A673 (cell line): ENCODE measurements around the gene TEX10. TPM values are rescaled to one million over a fixed set of nuclear protein-coding genes. Genes with fewer than 3 reads are reported as not detected.
"Not testable (repeated sequence)": the region's sequence is repeated elsewhere in the genome, so short reads cannot be mapped to it uniquely, and the experiment has no call there.

ENCODE experiments used
- BruUV-seq: library from RNA; stranded (reverse); fragments of 400-500 nt; replicated peaks from 2 replicates; lab custom pipeline; 2021; lab: Mats Ljungman, UMichigan
- CTCF ChIA-PET: fragments of 300-600 bp; sonication (Branson Sonifier 250); formaldehyde crosslinking; loops from one replicate; lab custom pipeline; 2022; ENCODE audit warnings: antibody characterized with exemption; lab: Charles Lee
- POLR2A ChIA-PET: fragments of 300-600 bp; sonication (Branson Sonifier 250); formaldehyde crosslinking; loops from one replicate; lab custom pipeline; 2022; ENCODE audit warnings: antibody characterized with exemption; ENCODE audit not compliant: low non-redundant PET; lab: Charles Lee
- DNase-seq: peaks from one replicate; pipeline ENCODE4 v3.0.0-alpha.2; 2015; ENCODE audit warnings: low spot score
- H3K27ac ChIP-seq: fragments of 200-600 bp; sonication (generic); 2 replicates; pipeline ENCODE4 v1.5.1; 2016; ENCODE audit warnings: mixed run types, low read depth, mild to moderate bottlenecking, mixed read lengths, antibody characterized with exemption, low read length; ENCODE audit not compliant: poor library complexity, severe bottlenecking
- H3K27me3 ChIP-seq: fragments of 200-600 bp; sonication (generic); replicated peaks from 2 replicates; pipeline ENCODE4 v1.6.1; 2017; ENCODE audit warnings: mixed run types, low read depth, mild to moderate bottlenecking, mixed read lengths, antibody characterized with exemption, low read length; ENCODE audit not compliant: insufficient read depth, poor library complexity
- H3K36me3 ChIP-seq: fragments of 200-600 bp; sonication (generic); 2 replicates; pipeline ENCODE4 v1.6.1; 2016; ENCODE audit warnings: mixed run types, mild to moderate bottlenecking, mixed read lengths, antibody characterized with exemption, low read length; ENCODE audit not compliant: insufficient read depth, poor library complexity, severe bottlenecking
- H3K4me1 ChIP-seq: fragments of 200-600 bp; sonication (generic); 2 replicates; pipeline ENCODE4 v1.6.1; 2017; ENCODE audit warnings: mixed run types, mild to moderate bottlenecking, mixed read lengths, antibody characterized with exemption, low read length; ENCODE audit not compliant: insufficient read depth, poor library complexity, severe bottlenecking
- H3K4me3 ChIP-seq: fragments of 200-600 bp; sonication (generic); 2 replicates; pipeline ENCODE4 v1.5.1; 2016; ENCODE audit warnings: low read depth, mixed run types, mild to moderate bottlenecking, mixed read lengths, low read length; ENCODE audit not compliant: poor library complexity, severe bottlenecking
- H3K9me3 ChIP-seq: fragments of 200-600 bp; sonication (generic); 2 replicates; pipeline ENCODE4 v1.6.1; 2016; ENCODE audit warnings: mixed run types, low read depth, mild to moderate bottlenecking, mixed read lengths, antibody characterized with exemption, low read length; ENCODE audit not compliant: poor library complexity, severe bottlenecking
- EZH2 ChIP-seq: fragments of 200-600 bp; sonication (generic); IDR thresholded peaks from 2 replicates; pipeline ENCODE4 v1.6.1; 2017; ENCODE audit warnings: borderline replicate concordance, low read depth, mild to moderate bottlenecking, mixed read lengths, antibody characterized with exemption, low read length; ENCODE audit not compliant: poor library complexity, severe bottlenecking
- intact Hi-C: fragments of 100-400 bp; cut with micrococcal nuclease; formaldehyde crosslinking; loops from one replicate; pipeline ENCODE4 v1.10.0; 2022; ENCODE audit not compliant: unreplicated experiment
- total RNA-seq: library from RNA; stranded (reverse); gene quantifications from 2 replicates; pipeline ENCODE4 v1.2.3, GENCODE V29; 2021
- TF ChIP-seq, protein P1 (sequence below): fragments of 300-800, 200-600 bp; sonication (generic); conservative IDR thresholded peaks from 2 replicates; pipeline ENCODE4 v1.5.1; 2017; ENCODE audit warnings: low read depth, mild to moderate bottlenecking, antibody characterized with exemption, low read length, moderate library complexity, mixed read lengths

The TEX10 gene
- total RNA-seq, 1 experiment from 2014 or later, result 46.7 TPM

DNA sequence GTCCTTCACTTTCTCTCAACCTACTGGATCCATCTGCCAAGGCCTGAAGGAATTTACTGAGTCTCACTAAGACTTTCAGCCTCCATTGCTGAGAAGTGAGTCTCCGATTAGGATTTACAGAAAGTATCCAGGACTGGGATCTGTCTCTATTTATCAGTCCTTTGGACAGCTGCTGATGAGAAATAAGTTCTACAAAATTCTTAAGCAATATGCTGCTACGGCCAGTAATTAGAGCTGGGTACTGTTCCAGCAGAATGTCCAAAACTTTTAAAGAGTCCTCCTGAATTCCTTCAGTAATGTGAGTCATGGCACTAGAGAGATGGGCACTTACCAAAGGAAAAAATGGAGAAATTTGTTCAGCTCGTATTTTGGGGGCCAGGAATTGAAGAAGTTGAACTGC, 5.9 kb downstream of the TEX10 start:
- intact Hi-C loops, result no loop called here
- no peak for DNase-seq

DNA sequence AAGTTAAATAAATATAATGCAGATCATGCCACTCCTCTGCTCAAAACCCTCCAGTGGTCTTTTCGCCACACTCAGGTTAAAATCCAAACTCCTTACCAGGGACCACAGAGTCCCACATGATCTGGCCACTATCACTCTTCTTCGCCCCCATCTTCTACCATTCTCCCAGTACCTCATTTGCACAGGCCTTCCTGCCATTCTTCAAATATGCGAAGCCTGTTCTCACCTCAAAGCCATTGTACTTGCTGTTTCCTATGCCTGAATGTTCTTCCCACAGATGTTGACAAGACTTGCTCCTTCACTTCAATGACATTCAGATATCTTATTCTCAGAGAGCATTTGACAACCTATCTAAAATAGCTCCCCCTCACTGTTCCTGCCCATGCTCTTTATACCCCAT, 10.9 kb downstream of the TEX10 start:
- no peaks in the 10 kb centered on the region for H3K9me3 ChIP-seq
- H3K27me3 ChIP-seq, result no peaks in the 10 kb centered on the region
- DNase-seq, result no peak
- ChIA-PET POLR2A (no interaction called here), CTCF (no interaction called here)
- no peaks in the 10 kb centered on the region for H3K4me1 ChIP-seq
- H3K4me3 ChIP-seq, result no peak overlapping the region
- H3K27ac ChIP-seq, result no peak overlapping the region
- BruUV-seq, result no TSS peak
- TF ChIP-seq, protein P1, sequence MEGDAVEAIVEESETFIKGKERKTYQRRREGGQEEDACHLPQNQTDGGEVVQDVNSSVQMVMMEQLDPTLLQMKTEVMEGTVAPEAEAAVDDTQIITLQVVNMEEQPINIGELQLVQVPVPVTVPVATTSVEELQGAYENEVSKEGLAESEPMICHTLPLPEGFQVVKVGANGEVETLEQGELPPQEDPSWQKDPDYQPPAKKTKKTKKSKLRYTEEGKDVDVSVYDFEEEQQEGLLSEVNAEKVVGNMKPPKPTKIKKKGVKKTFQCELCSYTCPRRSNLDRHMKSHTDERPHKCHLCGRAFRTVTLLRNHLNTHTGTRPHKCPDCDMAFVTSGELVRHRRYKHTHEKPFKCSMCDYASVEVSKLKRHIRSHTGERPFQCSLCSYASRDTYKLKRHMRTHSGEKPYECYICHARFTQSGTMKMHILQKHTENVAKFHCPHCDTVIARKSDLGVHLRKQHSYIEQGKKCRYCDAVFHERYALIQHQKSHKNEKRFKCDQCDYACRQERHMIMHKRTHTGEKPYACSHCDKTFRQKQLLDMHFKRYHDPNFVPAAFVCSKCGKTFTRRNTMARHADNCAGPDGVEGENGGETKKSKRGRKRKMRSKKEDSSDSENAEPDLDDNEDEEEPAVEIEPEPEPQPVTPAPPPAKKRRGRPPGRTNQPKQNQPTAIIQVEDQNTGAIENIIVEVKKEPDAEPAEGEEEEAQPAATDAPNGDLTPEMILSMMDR, result no peak
- no peak for TF ChIP-seq EZH2
- intact Hi-C loops, result no loop called here
- peaks cover 43% of the 10 kb centered on the region for H3K36me3 ChIP-seq

More for the DNA sequence above, 5.9 kb downstream of the TEX10 start:
- peaks cover 7% of the 10 kb centered on the region for H3K4me1 ChIP-seq
- ChIA-PET CTCF (no interaction called here), POLR2A (no interaction called here)
- H3K27ac ChIP-seq, result no peak overlapping the region
- H3K36me3 ChIP-seq, result peaks cover 27% of the 10 kb centered on the region
- no TSS peak for BruUV-seq
- no peak for TF ChIP-seq EZH2
- TF ChIP-seq, protein P1, result no peak
- no peaks in the 10 kb centered on the region for H3K9me3 ChIP-seq
- no peak overlapping the region for H3K4me3 ChIP-seq
- H3K27me3 ChIP-seq, result no peaks in the 10 kb centered on the region

DNA sequence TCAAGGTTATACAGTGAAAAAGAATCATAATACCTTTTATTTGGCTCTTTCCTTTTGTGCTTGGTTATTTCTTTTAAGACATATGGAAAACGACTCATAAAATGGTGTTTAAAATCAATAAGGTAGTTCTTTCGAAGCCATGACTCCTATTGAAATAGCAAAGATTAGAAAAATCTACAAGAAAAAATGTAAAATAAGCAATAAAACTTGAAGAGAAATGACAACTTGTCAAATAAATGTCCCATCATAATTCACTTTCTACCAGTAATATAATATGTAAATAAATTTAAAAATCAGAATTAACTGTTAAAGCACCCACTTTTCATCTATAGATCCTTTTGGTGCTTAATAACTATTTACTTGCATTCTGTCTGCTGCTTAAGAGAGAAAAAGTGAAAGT, 12.5 kb downstream of the TEX10 start:
- BruUV-seq, result no TSS peak
- CTCF ChIA-PET, result no interaction called here
- no peak for TF ChIP-seq EZH2
- TF ChIP-seq, protein P1, result no peak
- Histone ChIP-seq H3K4me3 (no peak overlapping the region), H3K27ac (no peak overlapping the region), H3K9me3 (no peaks in the 10 kb centered on the region), H3K27me3 (no peaks in the 10 kb centered on the region), H3K4me1 (no peaks in the 10 kb centered on the region), H3K36me3 (peaks cover 27% of the 10 kb centered on the region)
- POLR2A ChIA-PET, result no interaction called here
- no peak for DNase-seq
- intact Hi-C loops, result no loop called here

DNA sequence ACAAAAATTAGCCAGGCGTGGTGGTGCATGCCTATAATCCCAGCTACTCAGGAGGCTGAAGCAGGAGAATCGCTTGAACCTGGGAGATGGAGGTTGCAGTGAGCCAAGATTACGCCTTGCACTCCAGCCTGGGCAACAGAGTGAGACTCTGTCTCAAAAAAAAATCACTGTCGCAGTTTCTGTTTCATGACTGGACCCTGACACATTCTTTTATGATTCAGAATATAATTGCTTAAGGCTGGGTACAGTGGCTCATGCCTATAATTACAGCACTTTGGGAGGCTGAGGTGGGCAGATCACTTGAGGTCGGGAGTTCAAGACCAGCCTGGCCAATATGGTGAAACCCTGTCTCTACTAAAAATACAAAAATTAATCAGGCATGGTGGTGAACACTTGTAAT, 14.0 kb downstream of the TEX10 start:
- H3K9me3 ChIP-seq, intact Hi-C loops, BruUV-seq, H3K27me3 ChIP-seq, H3K4me3 ChIP-seq, H3K27ac ChIP-seq, CTCF ChIA-PET, DNase-seq, POLR2A ChIA-PET, H3K4me1 ChIP-seq: not testable (repeated sequence)
- H3K36me3 ChIP-seq, result peaks cover 23% of the 10 kb centered on the region
